22Rv1 (cell line): Measurements from ENCODE around the gene GMDS.

Source experiments
- CTCF ChIP-seq: fragments of 450-650 bp; IDR thresholded peaks from 2 replicates; pipeline ENCODE4 v1.5.1; 2017; ENCODE audit warnings: mild to moderate bottlenecking
- ZFX ChIP-seq: fragments of 450-650 bp; IDR thresholded peaks from 2 replicates; pipeline ENCODE4 v1.6.1; 2017; ENCODE audit warnings: antibody characterized with exemption, borderline replicate concordance

- TF ChIP-seq CTCF (no peak), ZFX (no peak)
These were observed 592.6 kb downstream of the GMDS start for GRCh38 chr6:1652842-1653241.
